ENCODE measurements around the gene EPHA1.
A peak's percentile ranks its signal among the peaks of the same experiment; 100 is the strongest.

Gene EPHA1

DNA sequence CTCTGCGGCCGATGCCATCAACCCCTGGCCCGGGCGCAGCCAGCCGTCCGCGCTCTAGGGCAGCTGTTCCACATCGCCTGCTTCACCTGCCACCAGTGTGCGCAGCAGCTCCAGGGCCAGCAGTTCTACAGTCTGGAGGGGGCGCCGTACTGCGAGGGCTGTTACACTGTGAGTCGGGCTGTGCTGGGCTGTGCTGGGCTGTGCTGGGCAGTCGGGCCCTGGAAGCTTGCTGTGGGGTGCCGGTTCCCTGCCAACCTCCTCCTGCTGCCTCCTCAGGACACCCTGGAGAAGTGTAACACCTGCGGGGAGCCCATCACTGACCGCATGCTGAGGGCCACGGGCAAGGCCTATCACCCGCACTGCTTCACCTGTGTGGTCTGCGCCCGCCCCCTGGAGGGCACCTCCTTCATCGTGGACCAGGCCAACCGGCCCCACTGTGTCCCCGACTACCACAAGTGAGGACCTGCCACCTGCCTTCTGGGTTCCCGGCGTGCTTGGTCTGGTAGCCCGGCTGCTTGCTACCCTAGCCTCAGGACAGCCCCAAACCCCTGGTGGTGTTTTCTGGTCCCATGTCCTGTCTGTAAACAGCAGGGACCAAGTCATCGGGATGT is 20.1 kb downstream of the EPHA1 start:
- no peak for DNase-seq (ENCODE audit: low read depth)

- DNase-seq (ENCODE audit: low read depth), result no peak
Observed at GRCh38 chr7:143388051-143388450, 20.6 kb downstream of the EPHA1 start.

GRCh38 chr7:143387156-143387975 is 21.3 kb downstream of the EPHA1 start:
- no peak for DNase-seq (ENCODE audit: low read depth)

- no peak for DNase-seq (ENCODE audit: low read depth)
Observed at GRCh38 chr7:143385891-143386781, 22.5 kb downstream of the EPHA1 start.

- DNase-seq (ENCODE audit: low read depth), result no peak
Observed at GRCh38 chr7:143384661-143385631, 23.7 kb downstream of the EPHA1 start.

- DNase-seq (ENCODE audit: low read depth), result no peak
Observed at GRCh38 chr7:143384148-143384547, 24.5 kb downstream of the EPHA1 start.

DNA sequence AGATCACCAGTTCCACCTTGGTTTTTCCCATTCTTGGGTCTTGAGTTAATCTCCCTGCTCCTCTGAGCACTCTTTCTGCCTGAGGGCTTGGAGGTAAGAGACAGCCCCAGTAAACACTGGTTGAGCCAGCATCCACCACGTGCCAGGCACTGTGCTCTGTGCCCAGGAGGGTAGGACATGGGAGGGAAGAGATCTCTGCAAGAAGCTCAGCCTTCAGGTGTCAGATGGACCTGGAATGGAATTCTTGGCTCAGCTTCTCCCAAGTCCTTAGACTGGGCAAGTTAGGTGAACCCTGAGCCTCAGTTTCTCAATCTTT is 25.1 kb downstream of the EPHA1 start:
- no peak for DNase-seq (ENCODE audit: low read depth)

GRCh38 chr7:143382791-143383641 is 25.6 kb downstream of the EPHA1 start:
- no peak for DNase-seq (ENCODE audit: low read depth)

- DNase-seq (ENCODE audit: low read depth), result no peak
Observed at GRCh38 chr7:143382126-143382790, 26.4 kb downstream of the EPHA1 start.

- peak; percentile 30 for DNase-seq (ENCODE audit: low read depth)
Observed at GRCh38 chr7:143381427-143382125, 27.1 kb downstream of the EPHA1 start.

GRCh38 chr7:143380646-143381426 is 27.8 kb downstream of the EPHA1 start, which contains the start of gene ZYX:
Gene ZYX, plus strand, starts transcription at chr7:143381345. Its CDS starts 227 bp downstream, at chr7:143381572.
- peak; percentile 55 for DNase-seq (ENCODE audit: low read depth)

- DNase-seq (ENCODE audit: low read depth), result peak; percentile 39
Observed at GRCh38 chr7:143380260-143380645, 28.4 kb downstream of the EPHA1 start.

DNA sequence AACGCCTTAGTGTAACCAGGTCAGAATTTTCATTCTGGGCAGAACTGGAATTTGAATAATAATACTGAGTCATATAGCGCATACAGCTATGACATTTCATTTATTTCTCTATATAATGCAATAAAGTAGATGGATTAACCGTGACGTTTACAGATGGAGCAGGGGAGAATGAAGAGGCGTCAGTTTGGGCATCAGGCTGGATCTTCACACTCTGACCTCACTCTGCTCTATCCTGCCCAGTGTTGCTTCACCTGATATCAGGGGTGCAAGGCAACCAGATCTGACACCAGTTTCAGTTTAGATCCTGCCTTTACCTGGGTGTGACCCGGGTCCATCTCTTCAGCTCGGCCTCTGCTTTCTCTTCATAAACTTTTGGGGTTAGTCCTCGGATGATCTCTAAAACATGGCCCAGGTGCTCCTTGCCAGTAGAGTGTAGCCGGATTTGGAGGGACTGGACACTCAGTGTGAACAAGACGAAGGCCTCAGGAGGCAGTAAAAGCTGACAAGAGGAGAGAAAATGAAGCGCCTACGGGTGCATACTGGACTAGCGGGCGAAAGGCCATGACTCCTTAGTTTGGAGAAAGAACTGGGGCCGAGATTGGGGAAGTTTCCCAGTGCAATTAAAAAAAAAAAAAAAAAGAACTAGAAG is 28.9 kb downstream of the EPHA1 start:
- DNase-seq (ENCODE audit: low read depth), result no peak

GRCh38 chr7:143376396-143376795 is 32.3 kb downstream of the EPHA1 start:
- DNase-seq (ENCODE audit: low read depth), result no peak

DNA sequence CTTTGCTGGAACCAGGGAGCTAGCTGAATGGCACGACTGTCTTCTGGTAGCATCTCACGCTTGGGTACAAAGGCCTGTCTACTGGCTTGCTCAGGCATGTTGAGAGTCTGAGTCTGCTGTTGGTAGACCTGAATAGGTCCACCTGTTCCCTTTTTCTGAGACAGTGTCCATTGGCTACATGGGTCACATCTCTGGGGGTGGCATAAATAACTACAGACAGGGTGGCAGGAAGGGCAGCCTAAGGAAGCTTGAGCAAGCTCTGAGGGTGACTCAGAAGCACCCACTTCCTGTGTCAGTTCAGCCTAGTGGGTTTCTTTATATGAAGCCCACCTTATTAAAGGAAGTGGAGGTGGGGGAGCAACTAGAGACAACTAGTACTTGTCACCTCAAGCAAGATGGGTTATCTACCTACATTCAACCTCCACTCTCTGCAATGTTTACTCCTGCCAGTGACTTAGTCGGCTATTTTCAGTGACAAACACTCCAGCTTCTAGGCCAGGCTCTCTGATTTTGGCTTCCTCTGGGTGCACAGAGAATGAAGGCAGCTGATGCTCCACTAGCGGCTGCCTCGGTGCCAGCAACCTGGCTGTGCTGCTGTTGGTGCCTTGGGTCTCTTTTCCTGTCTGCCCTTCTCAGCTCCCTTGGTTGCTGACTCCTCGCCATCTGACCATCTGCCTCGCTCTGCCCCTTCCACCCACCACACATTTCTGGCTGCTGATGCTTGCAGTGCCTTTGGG is 33.2 kb downstream of the EPHA1 start:
- no peak for DNase-seq (ENCODE audit: low read depth)

DNA sequence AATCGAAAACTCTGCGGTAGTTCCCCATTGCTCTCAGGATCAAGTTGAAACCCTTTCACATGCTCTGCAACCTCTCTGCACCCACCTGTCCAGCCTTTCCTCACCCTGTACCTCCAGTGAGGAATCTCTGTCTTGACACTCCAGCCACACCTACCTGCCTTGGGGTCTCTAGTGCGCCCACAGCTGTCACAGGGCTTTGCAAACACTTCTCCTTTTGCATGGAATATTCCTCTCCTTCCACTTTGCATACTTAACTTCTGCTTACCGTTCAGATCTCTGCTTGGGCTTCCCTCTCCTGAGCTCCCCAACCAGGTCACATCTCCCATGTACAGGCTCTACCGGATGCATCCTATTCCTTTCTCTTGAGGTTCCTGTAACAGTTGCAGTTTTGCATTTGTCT is 34.1 kb downstream of the EPHA1 start:
- DNase-seq (ENCODE audit: low read depth), result no peak

DNA sequence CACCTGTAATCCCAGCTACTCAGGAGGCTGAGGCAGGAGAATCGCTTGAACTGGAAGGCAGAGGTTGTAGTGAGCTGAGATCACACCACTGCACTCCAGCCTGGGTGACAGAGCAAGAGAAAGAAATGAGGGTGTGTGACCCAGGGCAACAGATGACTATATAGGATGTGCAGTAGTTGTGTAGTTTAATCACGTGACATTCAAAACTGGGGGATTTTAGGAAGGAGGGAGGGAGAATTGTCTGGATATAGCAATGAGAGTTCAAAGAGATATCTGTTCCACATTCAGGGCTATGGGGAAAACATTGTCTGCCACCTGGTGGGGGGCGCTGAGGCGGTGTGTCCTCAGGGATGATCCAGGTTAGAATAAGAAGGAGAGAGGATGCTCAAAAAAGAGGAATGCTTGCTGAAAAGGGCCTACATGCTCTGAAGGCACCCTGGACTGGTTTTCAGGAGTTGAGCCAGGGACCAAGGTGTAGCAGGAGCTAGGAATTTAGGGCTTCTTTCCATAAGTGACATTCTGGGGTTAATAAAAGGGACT is 35.3 kb downstream of the EPHA1 start:
- no peak for DNase-seq (ENCODE audit: low read depth)
